Measurements from ENCODE around the gene ATP6V0B. TPM values are rescaled to one million over a fixed set of nuclear protein-coding genes. Genes with fewer than 3 reads are reported as not detected.

The ATP6V0B gene
- total and polyA plus RNA-seq, 2 of the 8 experiments (the other 6 are each of a cell fraction or from before 2014, with no cell fraction given) = 105 to 308 TPM

- no peak for TF ChIP-seq CHD2 (IDR thresholded peaks at IDR 0.05; ENCODE audit: low read length)
Measured at GRCh38 chr1:43982808-43983207, 8.0 kb downstream of the ATP6V0B start (continued).
